B cell (primary cell): Measurements from ENCODE around the gene PDZD8. TPM values are rescaled to one million over a fixed set of nuclear protein-coding genes. Genes with fewer than 3 reads are reported as not detected.
"Not testable (repeated sequence)": the region's sequence is repeated elsewhere in the genome, so short reads cannot be mapped to it uniquely, and the experiment has no call there.

Experiments used
- ATAC-seq: fragments of 200-7000 bp; cut with Tn5 transposase; one replicate; pipeline ENCODE4 v1.10.0; 2021; ENCODE audit warnings: low read depth, mild to moderate bottlenecking, moderate number of reproducible peaks, moderate library complexity
- CTCF ChIA-PET: fragments of 350-600 bp; sonication (Branson Sonifier 250); formaldehyde crosslinking; loops from one replicate; lab custom pipeline; 2021; ENCODE audit warnings: antibody characterized with exemption, inconsistent platforms; lab: Charles Lee
- POLR2A ChIA-PET: fragments of 350-600 bp; sonication (Branson Sonifier 250); formaldehyde crosslinking; loops from one replicate; lab custom pipeline; 2021; ENCODE audit warnings: antibody characterized with exemption; lab: Charles Lee
- DNase-seq: peaks from one replicate; pipeline ENCODE4 v3.0.0; 2013
- H2AFZ ChIP-seq: 2 replicates; pipeline ENCODE4 v1.6.1; 2012; ENCODE audit warnings: mild to moderate bottlenecking, low read depth, low read length; ENCODE audit not compliant: insufficient read depth, poor library complexity, severe bottlenecking
- H3K27ac ChIP-seq, 2 donors: 1 replicate in 1 of 2; 2 replicates in 1 of 2; pipeline ENCODE4 v1.5.1; 2012 to 2013; ENCODE audit warnings: low read length in 2 of 2, mild to moderate bottlenecking in 2 of 2, moderate library complexity in 1 of 2
- H3K27me3 ChIP-seq, 4 experiments: fragments of 200-600 bp in 1 of 4; sonication (generic) in 1 of 4; replicated peaks in 1 of 4; 1 replicate in 2 of 4; 2 replicates in 2 of 4; pipeline versions ENCODE4 v1.6.1 to v1.7.0; 2013 to 2016; ENCODE audit warnings: low read length in 3 of 4, mild to moderate bottlenecking in 2 of 4, mixed read lengths in 1 of 4, moderate library complexity in 1 of 4; ENCODE audit not compliant: insufficient read depth in 4 of 4, control insufficient read depth in 3 of 4; ENCODE audit errors: control extremely low read depth in 1 of 4
- H3K36me3 ChIP-seq, 2 experiments: replicated peaks in 1 of 2; 1 replicate in 1 of 2; 2 replicates in 1 of 2; pipeline versions ENCODE4 v1.6.1 to v1.7.1; 2013; ENCODE audit warnings: low read length in 1 of 2; ENCODE audit not compliant: insufficient read depth in 2 of 2, control insufficient read depth in 1 of 2; ENCODE audit errors: control extremely low read depth in 1 of 2, extremely low read depth in 1 of 2
- H3K4me1 ChIP-seq, 2 donors: fragments of 200-600 bp in 1 of 2; sonication (generic) in 1 of 2; 1 replicate in 1 of 2; 2 replicates in 1 of 2; pipeline versions ENCODE4 v1.5.1 to v1.6.1; 2013 to 2017; ENCODE audit warnings: low read length in 2 of 2; ENCODE audit not compliant: control insufficient read depth in 2 of 2, insufficient read depth in 2 of 2
- H3K4me2 ChIP-seq: replicated peaks from 2 replicates; pipeline ENCODE3; 2012; ENCODE audit warnings: mild to moderate bottlenecking, low read depth, low read length; ENCODE audit not compliant: poor library complexity, severe bottlenecking
- H3K4me3 ChIP-seq, 5 experiments: fragments of 200-600 bp in 1 of 5; sonication (generic) in 1 of 5; 1 replicate in 3 of 5; 2 replicates in 2 of 5; pipeline versions ENCODE4 v1.5.1 to v1.7.0; 2011 to 2016; ENCODE audit warnings: low read length in 4 of 5, mild to moderate bottlenecking in 4 of 5, low read depth in 2 of 5, control low read depth in 1 of 5, moderate library complexity in 1 of 5; ENCODE audit not compliant: insufficient read depth in 1 of 5; ENCODE audit errors: control extremely low read depth in 1 of 5, extremely low read depth in 1 of 5
- H3K79me2 ChIP-seq: fragments of 200-600 bp; sonication (generic); one replicate; pipeline ENCODE4 v1.6.0; 2016; ENCODE audit warnings: low read length; ENCODE audit not compliant: control insufficient read depth, insufficient read depth
- H3K9ac ChIP-seq: fragments of 200-600 bp; sonication (generic); 2 replicates; pipeline ENCODE4 v1.6.1; 2017; ENCODE audit warnings: mild to moderate bottlenecking, low read length, moderate library complexity
- H3K9me3 ChIP-seq, 3 donors: one replicate each; pipeline versions ENCODE4 v1.6.1 to v1.7.1; 2013; ENCODE audit warnings: low read length in 2 of 3; ENCODE audit not compliant: control insufficient read depth in 2 of 3, insufficient read depth in 1 of 3; ENCODE audit errors: control extremely low read depth in 1 of 3
- H4K20me1 ChIP-seq: 2 replicates; pipeline ENCODE4 v1.6.0; 2012; ENCODE audit warnings: mild to moderate bottlenecking, low read length; ENCODE audit not compliant: insufficient read depth, control insufficient read depth, poor library complexity, severe bottlenecking
- H3K27ac Mint-ChIP-seq: one replicate; pipeline ENCODE4 v1.8.0; 2021; ENCODE audit warnings: mixed read lengths
- H3K27me3 Mint-ChIP-seq: one replicate; pipeline ENCODE4 v1.8.0; 2021; ENCODE audit warnings: mixed read lengths
- H3K4me1 Mint-ChIP-seq: one replicate; pipeline ENCODE4 v1.8.0; 2021; ENCODE audit warnings: mixed read lengths
- H3K4me3 Mint-ChIP-seq: one replicate; pipeline ENCODE4 v1.8.0; 2021; ENCODE audit warnings: mixed read lengths
- H3K9me3 Mint-ChIP-seq: one replicate; pipeline ENCODE4 v1.8.0; 2022; ENCODE audit warnings: mixed read lengths; ENCODE audit not compliant: insufficient read depth
- CTCF ChIP-seq: fragments of 200-600 bp; IDR thresholded peaks from one replicate; pipeline ENCODE4 v1.8.0; 2022; ENCODE audit warnings: antibody characterized with exemption, mild to moderate bottlenecking
- EZH2 ChIP-seq: IDR thresholded peaks from 2 replicates; pipeline ENCODE4 v1.6.1; 2012; ENCODE audit warnings: borderline replicate concordance, low read depth, mild to moderate bottlenecking, moderate library complexity, low read length; ENCODE audit not compliant: insufficient read depth, poor library complexity, severe bottlenecking
- WGBS: methylation state at CpG from one replicate; pipeline ENCODE4 v1.1.5; 2013; ENCODE audit warnings: missing lambda C conversion rate; ENCODE audit not compliant: insufficient coverage; 5-methylcytosine and 5-hydroxymethylcytosine counted together
- intact Hi-C: fragments of 100-400 bp; cut with micrococcal nuclease; formaldehyde crosslinking; loops from one replicate; pipeline ENCODE4 v1.10.0; 2022
- polyA plus RNA-seq: library from polyadenylated mRNA; depleted of rRNA; stranded (reverse); fragments of >200 nt; gene quantifications from 2 replicates; pipeline ENCODE4 v1.2.3, GENCODE V29; 2012
- total RNA-seq, 2 donors: library from RNA; stranded (reverse); fragments of 120-200 nt in 1 of 2; gene quantifications; 1 replicate in 1 of 2; 2 replicates in 1 of 2; pipeline versions ENCODE4 v1.2.3 to v1.2.4, GENCODE V29; 2013 to 2022

Gene PDZD8
- total and polyA plus RNA-seq, 2 donors (not counting 1 experiment from before 2014, with no cell fraction given) = 4.9 to 13.2 TPM

DNA sequence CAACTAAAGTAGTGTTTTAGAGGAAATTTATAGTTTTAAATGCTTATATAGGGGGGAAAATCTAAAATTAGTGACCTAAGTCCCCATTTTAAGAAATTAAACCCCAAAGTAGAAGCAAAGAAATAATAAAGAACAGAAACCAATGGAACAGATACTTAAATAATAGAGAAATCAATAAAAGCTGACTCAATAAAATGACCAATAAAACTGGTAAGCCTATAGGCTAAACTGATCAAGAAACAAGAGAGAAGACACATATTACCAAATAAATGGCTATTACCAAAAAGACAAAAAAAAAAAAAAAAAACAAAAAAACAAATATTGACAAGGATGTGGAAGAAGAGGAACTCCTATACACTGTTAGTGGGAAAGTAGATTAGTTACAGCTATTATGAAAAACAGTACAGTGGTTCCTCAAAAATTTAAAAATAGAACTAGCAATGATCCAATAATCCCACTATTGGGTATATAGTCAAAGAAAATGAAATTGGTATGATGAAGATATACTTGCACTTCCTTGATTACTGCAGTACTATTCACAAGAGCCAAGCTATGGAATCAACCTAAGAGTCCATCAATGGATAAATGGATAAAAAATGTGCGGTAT, 81.1 kb downstream of the PDZD8 start:
- ChIA-PET CTCF (interaction anchor here (0.7 to 1.5 kb wide), 3 partner anchors 7 to 1662 kb away, joined by 3 to 4 read pairs (median 3); no protein-coding TSS in a partner anchor), POLR2A (no interaction called here)
- H3K27me3 Mint-ChIP-seq = no peaks in the 10 kb centered on the region
- H3K79me2 ChIP-seq = peaks cover 5% of the 10 kb centered on the region
- DNase-seq = no peak
- H2AFZ ChIP-seq = no peak overlapping the region
- no CpG with 5 or more reads among the region's 1 CpG for WGBS
- ATAC-seq = no peak
- H3K27ac Mint-ChIP-seq = no peak overlapping the region
- H3K4me3 ChIP-seq = no peak overlapping the region
- intact Hi-C loops = no loop called here
- H3K27ac ChIP-seq = no peak overlapping the region
- no peak overlapping the region for H3K4me3 Mint-ChIP-seq
- no peak overlapping the region for H3K4me2 ChIP-seq
- peaks cover 3 to 4% of the 10 kb centered on the region in 2 experiments for H3K36me3 ChIP-seq
- H3K9me3 ChIP-seq = peaks cover 0 to under 1% (median 0%) of the 10 kb centered on the region in 3 donors
- no peaks in the 10 kb centered on the region for H3K4me1 Mint-ChIP-seq
- no peaks in the 10 kb centered on the region for H3K27me3 ChIP-seq
- TF ChIP-seq CTCF (no peak), EZH2 (no peak)
- no peaks in the 10 kb centered on the region for H3K4me1 ChIP-seq
- H3K9me3 Mint-ChIP-seq = no peaks in the 10 kb centered on the region
- peaks cover 10% of the 10 kb centered on the region for H4K20me1 ChIP-seq
- H3K9ac ChIP-seq = no peak overlapping the region

DNA sequence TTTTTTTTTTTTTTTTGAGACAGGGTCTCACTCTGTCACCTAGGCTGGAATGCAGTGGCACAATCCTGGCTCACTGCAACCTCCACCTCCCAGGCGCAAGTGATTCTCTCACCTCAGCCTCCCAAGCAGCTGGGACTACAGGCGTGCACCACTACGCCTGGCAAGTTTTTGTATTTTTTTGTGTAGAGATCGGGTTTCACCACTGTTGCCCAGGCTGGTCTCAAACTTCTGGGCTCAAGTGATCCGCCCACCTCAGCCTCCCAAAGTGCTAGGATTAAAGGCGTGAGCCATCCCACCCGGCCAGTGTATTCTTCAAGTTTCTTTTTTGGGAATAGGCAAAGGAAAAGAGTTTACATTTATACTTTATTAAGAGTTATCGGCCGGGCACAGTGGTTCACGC, 84.4 kb downstream of the PDZD8 start:
- H3K4me2 ChIP-seq, H3K27ac Mint-ChIP-seq, H3K27me3 ChIP-seq, H3K36me3 ChIP-seq, H3K9ac ChIP-seq, H3K9me3 ChIP-seq, DNase-seq, ATAC-seq, H3K4me3 ChIP-seq, H3K27me3 Mint-ChIP-seq, H3K9me3 Mint-ChIP-seq, H2AFZ ChIP-seq, CTCF ChIA-PET, H3K4me1 Mint-ChIP-seq, POLR2A ChIA-PET, H3K4me3 Mint-ChIP-seq, H3K27ac ChIP-seq, intact Hi-C loops, H3K79me2 ChIP-seq, H3K4me1 ChIP-seq: not testable (repeated sequence)
- H4K20me1 ChIP-seq = peaks cover 10% of the 10 kb centered on the region
- 100% methylated on average over 4 of the region's 10 CpGs for WGBS
